Fibroblast of the aortic adventitia (primary cell): Measurements from ENCODE around the gene RPS6KA5. TPM values are rescaled to one million over a fixed set of nuclear protein-coding genes. Genes with fewer than 3 reads are reported as not detected.
"Not testable (repeated sequence)": the region's sequence is repeated elsewhere in the genome, so short reads cannot be mapped to it uniquely, and the experiment has no call there.

Experiments used
- DNase-seq: peaks from one replicate; pipeline ENCODE4 v3.0.0-alpha.2; 2010; ENCODE audit warnings: low read depth
- H3K4me3 ChIP-seq: 2 replicates; pipeline ENCODE4 v1.5.1; 2011; ENCODE audit warnings: low read depth, mild to moderate bottlenecking, control low read depth, low read length, moderate library complexity
- CTCF ChIP-seq: IDR thresholded peaks from 2 replicates; pipeline ENCODE4 v1.5.1; 2011; ENCODE audit warnings: mild to moderate bottlenecking, low read length, control low read depth, inconsistent platforms; ENCODE audit not compliant: insufficient read depth
- total RNA-seq: library from RNA; depleted of rRNA; stranded (reverse); fragments of >200 nt; gene quantifications from 2 replicates; pipeline ENCODE4 v1.2.3, GENCODE V29; 2012; ENCODE audit warnings: low replicate concordance

Gene RPS6KA5
- total RNA-seq, 1 donor = 5.0 TPM

- DNase-seq = no peak
- no peak for TF ChIP-seq CTCF
- H3K4me3 ChIP-seq = no peak overlapping the region
Observed at GRCh38 chr14:91094772-91095171, 34.3 kb upstream of the RPS6KA5 start.

- not testable (repeated sequence) for DNase-seq, H3K4me3 ChIP-seq
Observed at GRCh38 chr14:91093743-91094472, 33.5 kb upstream of the RPS6KA5 start.

- TF ChIP-seq CTCF = no peak
- DNase-seq = no peak
- H3K4me3 ChIP-seq = no peak overlapping the region
Observed at GRCh38 chr14:91092073-91092472, 31.6 kb upstream of the RPS6KA5 start.

- TF ChIP-seq CTCF = no peak
- no peak for DNase-seq
Observed at GRCh38 chr14:91090743-91091142, 30.3 kb upstream of the RPS6KA5 start.

GRCh38 chr14:91089958-91090535 lies 29.6 kb upstream of the RPS6KA5 start:
- no peak for DNase-seq
- no peak overlapping the region for H3K4me3 ChIP-seq
- no peak for TF ChIP-seq CTCF

More at GRCh38 chr14:91090743-91091142, 30.3 kb upstream of the RPS6KA5 start:
- H3K4me3 ChIP-seq = no peak overlapping the region

- DNase-seq = no peak
- TF ChIP-seq CTCF = no peak
- no peak overlapping the region for H3K4me3 ChIP-seq
Observed at GRCh38 chr14:91088585-91089235, 28.3 kb upstream of the RPS6KA5 start.

- not testable (repeated sequence) for H3K4me3 ChIP-seq, DNase-seq
Observed at GRCh38 chr14:91087470-91087869, 27.0 kb upstream of the RPS6KA5 start.
